Activated naive CD4-positive, alpha-beta T cell (primary cell): ENCODE results near the gene UPK3A.

ENCODE experiments used
- DNase-seq, 4 experiments: peaks; one replicate each; lab custom pipeline; 2025; lab: John Stamatoyannopoulos, UW

UPK3A gene

GRCh38 chr22:45284705-45285262 is at the start of gene UPK3A:
TSS of gene UPK3A (plus strand) at chr22:45284949. CDS start at chr22:45285014, 65 bp downstream.
- peak in 3 of 4 experiments; percentile 11 to 64 (median 25) for DNase-seq

- DNase-seq = no peak
Measured at GRCh38 chr22:45235101-45235777, 49.5 kb upstream of the UPK3A start.

DNA sequence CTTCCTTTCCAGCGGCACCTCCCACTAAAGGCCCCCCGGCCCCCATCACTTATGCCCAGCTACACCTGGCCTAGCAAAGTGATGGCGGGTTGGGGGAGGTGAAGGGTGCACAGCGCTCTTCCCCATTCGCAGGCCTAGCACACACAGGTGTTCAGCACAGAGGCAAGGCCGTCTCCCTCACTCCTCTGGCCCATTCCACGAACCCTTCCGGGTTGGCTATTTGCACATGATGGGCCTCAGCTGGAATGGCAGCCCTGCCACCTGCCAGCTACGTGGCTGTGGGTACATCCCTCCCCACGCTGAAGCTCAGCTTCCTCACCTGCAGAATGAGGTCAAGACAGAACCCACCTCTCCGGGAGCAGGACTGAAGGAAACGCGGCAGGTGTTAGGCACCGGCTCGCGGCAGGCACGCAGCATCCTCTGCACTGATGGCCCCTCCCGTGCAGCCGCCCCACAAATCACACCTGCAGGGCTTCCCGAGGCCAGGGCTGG is 48.9 kb upstream of the UPK3A start:
- no peak for DNase-seq

DNA sequence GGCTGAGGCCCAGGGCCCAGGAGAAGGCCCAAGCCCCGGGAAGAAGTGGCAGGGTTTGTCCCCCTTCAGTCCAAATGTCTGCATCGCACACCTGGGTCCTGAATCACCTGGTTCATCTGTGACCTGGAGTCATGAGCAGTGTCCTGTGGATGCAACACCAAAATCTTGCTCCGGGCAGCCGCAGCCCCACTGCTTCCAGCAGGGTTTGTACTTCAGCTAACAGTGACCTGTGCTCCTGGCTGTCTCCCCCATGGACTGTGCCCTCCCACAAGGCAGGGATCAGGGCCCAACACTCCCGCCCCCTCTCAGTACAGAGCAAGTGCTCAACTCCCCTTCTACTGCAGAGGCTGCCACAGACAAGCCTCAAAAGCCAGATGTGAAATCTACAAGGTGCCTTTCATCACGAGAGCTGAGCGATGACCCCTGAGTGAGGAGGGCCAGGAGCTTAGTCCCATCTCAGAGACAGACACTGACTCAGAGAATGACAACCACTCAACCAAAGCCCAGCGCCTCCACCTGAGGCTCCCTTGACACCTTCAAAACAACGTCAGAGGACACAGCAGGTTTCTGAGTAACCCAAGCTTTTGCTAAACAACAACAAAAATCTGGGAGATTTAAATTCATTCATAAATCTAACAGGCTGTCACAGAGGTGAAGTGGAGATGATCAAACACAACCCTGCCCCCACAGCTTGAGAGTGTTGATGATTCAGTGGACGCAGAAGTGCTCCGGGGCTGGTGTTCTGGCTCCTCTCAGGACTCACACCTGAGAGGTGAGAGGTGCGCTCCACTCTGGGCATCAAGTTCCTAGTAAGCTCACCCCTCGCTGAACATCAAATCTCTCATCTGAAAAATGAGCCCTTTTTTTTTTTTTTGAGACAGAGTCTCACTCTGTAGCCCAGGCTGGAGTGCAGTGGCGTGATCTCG is 47.4 kb upstream of the UPK3A start:
- no peak for DNase-seq

DNA sequence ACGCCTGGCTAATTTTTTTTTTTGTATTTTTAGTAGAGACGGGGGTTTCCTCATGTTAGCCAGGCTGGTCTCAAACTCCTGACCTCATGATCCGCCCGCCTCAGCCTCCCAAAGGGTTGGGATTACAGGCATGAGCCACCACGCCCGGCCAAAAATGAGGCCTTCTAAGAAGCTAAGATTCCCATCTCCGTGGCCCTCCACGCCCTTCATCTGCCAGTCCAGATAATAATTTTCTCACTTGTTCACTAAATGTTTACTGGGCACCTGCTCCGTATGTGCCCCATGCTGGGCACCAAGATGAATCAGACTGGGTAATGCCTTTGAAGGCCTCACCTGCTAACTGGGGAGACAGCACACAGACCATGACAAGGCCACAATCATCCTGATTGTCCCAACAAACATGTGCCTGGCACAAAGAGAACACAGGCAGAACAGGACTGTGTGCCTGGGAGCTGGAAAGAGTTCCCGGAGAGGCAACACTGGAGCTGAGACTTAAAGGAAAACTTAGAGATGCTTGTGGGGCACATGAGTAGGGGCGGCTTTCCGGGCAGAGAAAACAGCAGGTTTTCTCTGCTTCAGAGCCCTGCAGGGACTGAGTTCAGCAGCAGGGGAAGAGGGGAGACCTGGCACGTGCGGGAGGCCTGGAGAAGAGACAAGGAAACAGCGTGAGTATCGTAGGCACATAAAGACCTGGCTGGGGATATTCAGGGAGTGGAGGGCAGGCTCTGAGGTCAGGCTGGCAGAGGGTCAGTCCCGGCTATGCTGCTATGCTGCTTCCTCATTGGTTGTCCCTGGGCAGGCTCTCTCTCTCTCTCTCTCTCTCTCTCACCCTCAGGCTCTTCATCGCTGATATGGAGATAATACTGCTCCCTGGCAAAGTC is 46.4 kb upstream of the UPK3A start:
- no peak for DNase-seq

DNA sequence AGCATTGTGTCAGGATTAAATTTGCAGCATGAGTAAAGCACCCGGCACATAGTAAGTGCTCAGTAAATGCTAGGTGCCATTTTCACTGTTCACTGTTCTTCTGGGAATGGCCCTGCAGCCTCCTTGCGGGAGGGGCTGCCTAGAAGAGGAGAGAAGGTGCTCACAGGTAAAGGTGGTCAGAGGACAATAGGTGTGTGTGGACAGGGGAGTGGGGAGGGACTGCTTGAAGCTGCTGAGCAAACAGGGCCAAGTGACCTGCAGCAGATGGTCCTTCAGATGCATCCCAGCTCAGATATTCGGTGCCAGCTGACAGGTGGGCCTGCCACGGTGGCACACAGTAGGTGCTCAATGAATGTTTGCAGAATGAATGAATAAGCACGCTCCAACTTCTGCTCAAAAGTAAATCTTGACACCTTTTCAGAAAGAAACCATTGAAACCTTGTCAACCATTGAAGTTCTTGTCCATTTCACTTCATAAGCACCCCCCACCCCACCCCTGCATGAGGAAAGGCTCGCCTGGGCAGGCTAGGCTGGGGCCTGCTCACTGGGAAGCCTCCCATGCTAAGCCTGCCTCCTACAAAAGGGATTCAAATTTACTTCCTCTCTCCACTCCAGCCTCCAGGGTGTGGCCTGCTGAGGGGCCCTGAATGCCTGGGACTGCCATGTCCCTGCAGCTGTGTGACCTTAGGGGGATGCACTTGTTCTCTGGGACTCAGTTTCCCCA is 45.6 kb upstream of the UPK3A start:
- no peak for DNase-seq

DNA sequence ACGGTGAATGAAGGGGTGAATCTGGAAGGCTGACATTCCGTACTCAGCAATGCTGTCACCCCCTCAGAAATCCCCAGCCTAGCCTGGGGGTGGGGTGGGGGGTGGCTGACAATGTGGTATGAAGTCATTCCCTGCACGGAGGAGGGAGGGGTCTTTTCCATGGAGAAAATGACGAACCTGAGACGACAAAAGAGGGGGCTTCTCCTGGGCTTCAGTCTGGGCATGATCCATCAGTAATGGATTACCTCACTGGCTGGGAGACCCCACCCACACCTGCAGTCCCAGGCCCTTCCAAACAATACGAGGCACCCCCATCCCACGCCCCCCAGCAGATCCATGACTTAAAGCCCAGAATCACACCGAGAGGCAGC is 45.1 kb upstream of the UPK3A start:
- no peak for DNase-seq

DNA sequence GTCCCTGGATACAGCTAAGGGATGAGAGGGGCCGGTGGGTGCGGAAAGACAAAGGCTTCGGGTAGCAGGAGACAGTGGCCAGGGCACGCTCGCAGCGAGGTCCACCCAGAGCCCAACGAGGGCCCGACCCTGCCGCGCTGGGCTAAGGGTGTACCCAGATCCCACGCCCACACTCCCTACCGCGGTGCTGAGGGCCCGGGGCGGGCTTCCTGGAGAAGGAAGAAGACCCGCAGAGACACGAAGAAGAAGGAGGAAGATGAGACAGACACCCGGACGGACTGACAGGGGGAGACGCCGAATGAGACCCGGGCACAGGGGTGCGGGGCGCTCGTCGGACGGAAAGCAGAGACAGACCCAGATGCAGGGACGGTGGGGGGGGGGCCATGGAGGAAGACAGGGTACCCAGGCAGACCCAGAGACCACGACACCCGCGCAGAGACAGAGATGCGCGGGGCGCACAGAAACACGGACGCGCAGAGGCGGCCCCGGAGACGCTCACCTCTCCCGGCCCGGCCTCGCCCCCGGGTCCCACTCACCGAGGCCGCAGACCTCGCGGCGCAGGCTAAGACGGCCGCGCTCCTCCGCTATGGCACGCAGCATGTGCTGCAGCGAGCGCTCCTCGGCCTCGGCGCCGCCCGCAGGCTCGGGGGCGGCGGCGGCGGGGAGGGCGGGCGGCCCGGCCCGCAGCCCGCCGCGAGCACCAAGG is 44.5 kb upstream of the UPK3A start:
- DNase-seq = peak in 2 of 4 experiments; percentile 10 to 50

DNA sequence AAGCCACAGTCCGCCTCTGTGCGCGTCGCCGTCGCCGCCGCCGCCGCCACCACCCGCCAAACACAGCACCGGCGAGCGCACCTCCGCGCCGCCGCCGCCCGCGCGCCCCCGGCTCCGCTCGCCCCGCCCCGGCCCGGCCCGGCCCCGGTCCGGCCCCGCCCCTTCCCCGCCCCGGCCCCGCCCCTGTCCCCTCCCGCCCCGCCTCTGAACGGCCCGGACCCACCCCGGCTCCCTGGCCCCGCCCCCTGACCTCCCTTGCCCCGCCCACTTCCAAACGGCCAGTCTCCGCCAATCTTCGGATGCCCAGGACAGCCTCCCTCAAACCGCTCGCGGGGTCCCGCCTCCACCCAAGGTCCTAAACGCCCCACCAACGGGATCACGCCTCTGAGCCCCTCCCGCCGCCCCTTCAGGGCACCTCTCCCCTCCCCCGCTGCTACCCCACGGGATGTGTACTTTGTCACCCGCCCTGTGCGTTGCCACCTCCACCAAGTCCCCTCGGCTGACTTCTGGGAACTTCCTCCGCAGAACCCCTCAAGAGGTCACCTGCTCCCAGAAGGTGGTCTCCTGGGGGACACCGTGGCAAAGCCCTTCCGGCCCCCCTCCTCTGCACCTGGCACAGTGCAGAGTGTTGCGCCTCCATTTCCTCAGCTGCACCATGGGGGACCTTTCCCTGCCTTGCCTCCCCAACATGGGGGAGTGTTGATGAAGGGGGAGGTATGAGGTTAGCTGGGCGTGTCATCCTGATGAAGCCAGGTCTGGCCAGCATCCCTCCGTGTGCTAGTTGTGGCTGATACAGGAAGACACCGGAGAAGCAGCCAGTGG is 43.7 kb upstream of the UPK3A start, which contains the start of gene KIAA0930:
Gene KIAA0930, minus strand, starts transcription at position 85 of the 822 bp plus-strand sequence. CDS start 191 bp downstream, outside the sequence.
- peak; percentile 49 to 77 (median 65) for DNase-seq

GRCh38 chr22:45242778-45243191 is 42.0 kb upstream of the UPK3A start:
- DNase-seq = no peak

DNA sequence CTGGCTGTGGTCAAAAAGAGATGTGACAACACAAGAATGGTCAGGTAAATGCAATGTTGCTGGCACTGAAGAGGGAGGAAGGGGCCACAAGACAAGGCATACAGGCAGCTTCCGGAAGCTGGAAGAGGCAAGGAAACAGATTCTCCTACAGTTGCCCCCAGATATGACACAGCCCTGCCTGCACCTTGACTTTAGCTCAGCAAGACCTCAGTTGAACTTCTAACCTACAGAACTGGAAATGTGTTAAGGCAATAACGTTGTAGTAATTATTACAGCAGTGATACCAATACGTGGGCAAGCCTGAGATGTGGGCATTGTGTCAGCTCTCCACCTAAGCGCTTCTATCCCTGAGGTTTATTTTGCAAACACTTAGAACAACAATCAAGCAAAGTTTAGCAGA is 39.8 kb upstream of the UPK3A start:
- DNase-seq = no peak

DNA sequence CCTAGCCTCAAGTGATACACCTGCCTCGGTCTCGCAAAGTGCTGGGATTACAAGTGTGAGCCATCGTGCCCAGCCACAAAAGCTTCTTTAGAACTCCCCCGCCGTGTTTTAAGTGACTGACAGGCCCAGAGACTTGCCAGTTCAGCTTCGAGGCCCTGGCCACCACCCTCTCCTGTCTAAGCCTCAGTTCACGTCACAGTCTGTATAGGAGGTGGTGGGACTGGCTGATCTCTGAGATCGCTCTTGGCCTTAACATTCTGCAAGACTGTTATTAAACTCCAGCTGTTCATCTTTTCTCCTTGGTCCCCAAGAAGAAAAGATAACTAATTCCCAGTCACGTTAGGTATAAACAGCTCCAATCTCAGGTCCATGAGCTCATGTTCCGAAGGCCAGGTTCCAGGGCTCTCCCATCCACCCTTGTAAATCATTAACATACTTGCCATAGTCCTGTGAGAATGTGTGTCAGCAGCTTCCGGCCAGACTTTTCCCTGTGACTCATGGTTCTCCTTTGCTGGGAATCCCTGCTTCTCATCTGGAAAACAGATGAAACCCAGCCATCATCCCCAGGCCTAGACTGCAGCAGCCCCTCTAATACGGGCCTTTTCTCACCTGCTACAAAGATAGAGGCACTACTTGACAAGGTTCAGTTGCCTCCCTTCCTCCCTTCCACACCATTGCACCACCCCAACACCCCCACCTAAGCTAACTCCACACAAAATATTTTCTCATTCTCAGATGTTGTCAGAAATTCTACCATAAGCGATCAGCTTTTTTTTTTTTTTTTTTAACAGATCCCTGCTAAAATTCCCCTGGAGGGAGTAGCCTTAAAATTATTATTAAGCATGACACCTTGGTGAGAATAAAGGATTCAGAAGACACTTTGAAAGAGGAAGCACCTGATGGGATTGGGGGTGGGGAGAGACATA is 38.4 kb upstream of the UPK3A start:
- DNase-seq = no peak

- DNase-seq = no peak
Measured at GRCh38 chr22:45248832-45249561, 35.8 kb upstream of the UPK3A start.

DNA sequence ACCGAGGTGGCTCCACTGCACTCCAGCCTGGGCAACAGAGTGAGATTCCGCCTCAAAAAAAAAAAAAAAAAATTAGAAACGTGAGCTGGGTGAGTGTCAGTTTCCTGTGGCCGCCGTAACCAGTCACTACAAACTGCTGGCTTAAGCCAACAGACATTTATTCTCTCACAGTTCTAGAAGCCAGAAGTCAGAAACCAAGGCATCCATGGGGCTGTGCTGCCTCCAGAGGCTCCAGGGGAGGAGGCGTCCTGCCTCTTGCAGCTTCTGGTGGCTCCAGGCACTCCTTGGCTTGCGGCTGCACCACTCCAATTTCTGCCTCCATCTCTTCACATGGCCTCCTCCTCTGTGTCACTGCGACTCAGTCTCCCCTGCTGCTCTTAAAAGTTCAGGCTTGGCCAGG is 32.9 kb upstream of the UPK3A start:
- no peak for DNase-seq

- no peak for DNase-seq
Measured at GRCh38 chr22:45253039-45253641, 31.6 kb upstream of the UPK3A start.

- no peak for DNase-seq
Measured at GRCh38 chr22:45254388-45254787, 30.4 kb upstream of the UPK3A start.

- no peak for DNase-seq
Measured at GRCh38 chr22:45254789-45255278, 29.9 kb upstream of the UPK3A start.
